ENCODE measurements around the gene RNLS.
"Not testable (repeated sequence)": the region's sequence is repeated elsewhere in the genome, so short reads cannot be mapped to it uniquely, and the experiment has no call there.

Gene RNLS

DNA sequence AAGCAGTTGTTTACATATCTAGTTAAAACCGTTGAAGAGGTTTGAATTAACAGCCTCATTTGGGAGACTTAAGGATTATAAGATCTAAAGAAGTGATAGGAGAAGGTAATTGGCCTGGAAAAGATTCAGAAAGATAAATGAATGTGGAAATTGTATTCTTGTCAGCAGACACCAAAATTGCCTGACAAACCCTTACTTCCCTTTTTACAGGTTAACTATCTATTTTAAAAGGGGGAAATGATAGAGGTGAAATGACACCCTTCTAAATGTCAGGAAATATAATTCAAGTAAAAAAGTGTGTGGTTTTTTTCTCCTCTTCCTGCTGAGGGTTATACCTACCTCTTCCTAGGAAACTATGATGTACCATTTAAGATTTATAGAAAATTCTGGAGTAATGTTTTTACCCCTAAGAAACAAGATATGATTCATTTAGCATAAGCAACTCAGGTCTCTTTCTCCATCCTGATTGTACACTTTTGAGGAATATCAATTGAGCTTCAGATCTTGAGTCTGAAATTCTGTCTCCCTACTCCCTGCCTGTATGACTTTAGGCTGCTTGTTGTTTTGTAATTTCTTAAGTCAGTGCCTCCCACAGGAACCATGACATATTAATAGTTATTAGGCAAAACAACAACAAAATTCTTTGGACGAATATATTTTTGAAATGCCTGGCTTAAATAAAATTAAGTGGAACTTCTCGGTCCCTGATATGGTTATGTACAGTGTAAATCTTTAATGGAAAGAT is 250.4 kb downstream of the RNLS start:
- DNase-seq = no peak

DNA sequence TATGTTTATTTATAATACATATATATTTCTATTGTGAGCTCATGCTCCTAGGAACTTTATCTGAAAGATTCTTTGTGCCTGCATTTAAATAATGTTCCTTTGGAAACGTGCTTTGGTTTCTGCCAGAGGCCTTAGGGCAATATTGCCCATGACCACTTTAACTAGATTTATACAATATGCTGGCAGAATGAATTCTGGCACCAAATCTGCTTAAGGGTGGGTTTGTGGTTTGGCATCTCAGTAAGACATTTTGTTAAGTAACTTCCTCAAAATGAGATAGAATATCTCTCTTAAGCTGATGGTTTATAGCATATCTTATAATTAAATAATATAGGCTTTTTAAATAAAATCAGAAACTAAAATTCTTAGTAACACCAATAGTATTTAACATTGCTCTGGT is 252.9 kb downstream of the RNLS start:
- DNase-seq = no peak

DNA sequence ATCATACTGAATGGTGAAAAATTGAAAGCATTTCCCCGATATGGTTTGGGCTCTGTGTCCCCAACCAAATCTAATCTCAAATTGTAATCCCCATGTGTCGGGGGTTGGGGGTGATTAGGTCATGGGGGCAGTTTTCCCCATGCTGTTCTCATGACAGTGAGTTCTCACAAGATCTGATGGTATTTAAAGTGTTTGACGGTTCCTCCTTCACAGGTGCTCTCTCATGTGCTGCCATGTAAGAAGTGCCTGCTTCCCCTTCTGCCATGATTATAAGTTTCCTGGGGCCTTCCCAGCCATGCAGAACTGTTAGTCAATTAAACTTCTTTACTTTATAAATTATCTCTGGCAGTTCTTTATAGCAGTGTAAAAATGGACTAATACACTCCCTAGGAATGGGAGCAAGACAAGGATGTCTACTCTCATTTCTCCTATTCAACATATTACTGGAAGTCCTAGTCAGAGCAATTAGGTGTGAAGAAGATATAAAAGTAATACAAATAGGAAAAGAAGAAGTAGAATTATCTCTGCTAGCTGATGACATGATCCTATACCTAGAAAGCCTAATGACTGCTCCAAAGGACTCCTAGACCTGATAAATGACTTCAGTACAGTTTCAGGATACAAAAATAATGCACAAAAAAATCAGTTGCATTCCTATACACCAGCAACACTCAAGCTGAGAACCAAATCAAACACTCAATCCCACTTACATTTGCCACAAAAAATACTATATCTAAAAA is 260.6 kb downstream of the RNLS start:
- no peak for DNase-seq

GRCh38 chr10:88319960-88320517 is 263.1 kb downstream of the RNLS start:
- DNase-seq = no peak

GRCh38 chr10:88318803-88319202 is 264.3 kb downstream of the RNLS start:
- no peak for DNase-seq

- DNase-seq = no peak
Measured at GRCh38 chr10:88317099-88317498, 266.0 kb downstream of the RNLS start.

DNA sequence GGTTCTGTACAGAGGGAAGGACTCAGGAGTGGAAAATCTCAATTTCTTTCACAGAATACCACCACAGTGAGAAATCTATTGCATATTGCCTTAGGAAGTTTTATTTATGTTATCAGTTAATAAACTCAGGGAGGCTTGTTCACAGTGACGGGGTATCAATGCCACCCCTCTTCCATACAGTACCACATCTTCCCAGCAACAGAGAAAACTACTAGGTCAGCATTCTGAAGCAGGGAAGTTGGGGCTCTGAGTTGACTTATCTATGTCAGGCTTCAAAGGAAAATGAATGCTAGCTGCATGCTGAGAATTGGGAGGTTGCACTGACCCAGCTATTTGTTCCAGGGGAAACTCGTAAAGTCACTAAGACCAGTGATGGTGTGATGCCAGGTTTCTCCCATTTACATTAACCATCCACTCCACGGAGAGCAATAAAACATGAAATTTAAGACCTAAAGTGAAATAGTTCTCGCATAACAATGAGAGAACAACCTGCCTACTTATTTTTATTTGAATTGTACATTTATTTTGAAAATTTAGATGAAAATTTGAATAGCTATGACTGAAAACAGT is 266.7 kb downstream of the RNLS start:
- no peak for DNase-seq

GRCh38 chr10:88315755-88316154 is 267.4 kb downstream of the RNLS start:
- DNase-seq = no peak

DNA sequence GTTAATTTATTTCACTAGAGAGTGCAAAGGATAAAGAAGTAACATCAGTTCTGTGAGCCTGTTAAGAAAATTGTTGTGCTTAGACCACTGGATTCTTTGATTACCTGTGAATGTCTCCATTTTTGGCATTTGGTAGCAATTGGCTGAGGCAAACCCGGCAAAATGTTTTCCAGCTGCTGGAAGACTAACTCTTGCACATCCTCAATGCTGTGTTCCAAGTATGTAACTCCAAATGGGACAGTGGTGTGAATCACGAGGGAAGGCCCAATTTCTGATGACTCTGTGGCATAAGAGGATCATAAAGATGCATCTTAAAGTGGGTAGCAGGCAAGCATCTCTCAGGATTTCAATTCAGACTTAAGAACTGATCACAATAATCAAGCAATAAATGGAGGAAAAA is 268.8 kb downstream of the RNLS start:
- DNase-seq = no peak

GRCh38 chr10:88313878-88314277 is 269.2 kb downstream of the RNLS start:
- no peak for DNase-seq

DNA sequence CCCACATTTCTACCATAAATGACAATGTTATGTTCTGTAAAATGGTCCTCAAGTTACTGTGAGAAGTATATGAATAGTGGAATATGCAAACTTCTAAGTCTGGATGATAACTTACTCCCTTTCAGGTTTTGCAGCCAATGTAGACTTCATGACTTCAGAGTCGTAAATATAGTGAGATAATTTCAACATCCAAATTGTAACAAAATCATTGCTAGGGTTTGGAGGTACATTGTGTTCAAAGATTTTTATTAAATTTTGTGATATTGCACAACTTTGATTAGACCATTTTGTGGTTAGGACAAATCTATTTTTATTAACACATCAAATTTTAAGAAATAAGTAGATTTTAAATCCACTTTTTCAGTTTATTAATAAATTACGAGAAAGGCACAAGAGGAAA is 270.3 kb downstream of the RNLS start:
- DNase-seq = no peak

- no peak for DNase-seq
Measured at GRCh38 chr10:88311264-88311663, 271.9 kb downstream of the RNLS start.

GRCh38 chr10:88309365-88309764 is 273.8 kb downstream of the RNLS start:
- no peak for DNase-seq

DNA sequence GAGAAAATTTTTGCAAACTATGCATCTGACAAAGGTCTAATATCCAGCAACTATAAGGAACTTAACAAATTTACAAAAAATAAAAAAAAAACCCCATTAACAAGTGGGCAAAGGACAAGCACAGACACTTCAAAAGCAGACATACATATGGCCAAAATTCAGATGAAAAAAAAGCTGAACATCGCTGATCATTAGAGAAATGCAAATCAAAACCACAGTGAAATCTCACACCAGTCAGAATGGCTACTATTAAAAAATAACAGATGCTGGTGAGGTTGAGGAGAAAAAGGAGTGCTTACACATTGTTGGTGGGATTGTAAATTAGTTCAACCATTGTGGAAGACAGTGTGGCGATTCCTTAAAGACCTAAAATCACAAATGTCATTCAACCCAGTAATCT is 274.8 kb downstream of the RNLS start:
- not testable (repeated sequence) for DNase-seq

DNA sequence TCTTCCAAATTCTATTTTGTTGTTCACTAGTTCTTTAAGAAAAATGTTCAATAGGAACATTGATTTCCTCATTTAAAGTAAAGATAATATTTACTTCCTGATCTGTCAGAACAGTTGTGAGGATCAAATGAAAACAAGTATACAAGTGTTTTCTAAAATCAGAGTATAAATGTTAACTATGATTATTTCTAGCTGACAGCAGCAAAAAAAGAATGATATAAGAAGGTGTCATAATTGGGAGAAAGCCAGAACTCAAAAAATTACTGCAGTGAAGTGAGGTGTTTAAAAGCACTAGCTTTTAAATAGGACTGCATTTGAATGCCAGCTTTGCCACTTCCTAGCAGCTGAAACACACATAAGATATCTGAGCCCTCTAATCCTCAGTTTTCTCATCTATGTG is 283.3 kb downstream of the RNLS start:
- DNase-seq = no peak

- no peak for DNase-seq
Measured at GRCh38 chr10:88297103-88297502, 286.0 kb downstream of the RNLS start.

DNA sequence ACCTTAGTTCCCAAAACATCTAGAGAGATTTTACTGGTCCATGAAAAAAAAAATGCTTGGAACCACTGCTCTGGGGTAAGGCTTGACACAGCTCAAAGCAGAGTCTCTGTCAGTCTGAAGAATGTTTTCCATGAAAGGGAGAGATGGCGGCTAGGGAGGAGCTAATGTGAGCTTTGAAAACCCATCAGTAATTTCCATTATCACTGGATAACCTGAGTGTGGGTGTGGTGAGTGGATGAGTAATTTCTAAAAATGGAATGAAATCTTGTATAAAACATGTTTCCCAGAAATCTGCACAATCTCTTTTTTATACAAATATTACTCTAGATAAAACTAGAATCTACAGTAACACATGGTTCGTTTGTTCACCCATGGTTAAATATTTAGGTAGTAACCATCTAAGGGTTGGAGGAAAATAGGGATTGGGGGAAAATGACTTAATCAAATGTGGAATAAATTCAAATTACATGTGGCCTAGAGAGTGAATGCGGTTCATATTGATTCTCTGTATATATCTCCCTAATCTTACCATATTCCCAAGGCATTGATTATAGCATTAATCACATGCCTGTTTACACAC is 289.4 kb downstream of the RNLS start:
- DNase-seq = no peak

- no peak for DNase-seq
Measured at GRCh38 chr10:88293073-88293472, 290.0 kb downstream of the RNLS start.

GRCh38 chr10:88292185-88292514 is 291.0 kb downstream of the RNLS start:
- no peak for DNase-seq

DNA sequence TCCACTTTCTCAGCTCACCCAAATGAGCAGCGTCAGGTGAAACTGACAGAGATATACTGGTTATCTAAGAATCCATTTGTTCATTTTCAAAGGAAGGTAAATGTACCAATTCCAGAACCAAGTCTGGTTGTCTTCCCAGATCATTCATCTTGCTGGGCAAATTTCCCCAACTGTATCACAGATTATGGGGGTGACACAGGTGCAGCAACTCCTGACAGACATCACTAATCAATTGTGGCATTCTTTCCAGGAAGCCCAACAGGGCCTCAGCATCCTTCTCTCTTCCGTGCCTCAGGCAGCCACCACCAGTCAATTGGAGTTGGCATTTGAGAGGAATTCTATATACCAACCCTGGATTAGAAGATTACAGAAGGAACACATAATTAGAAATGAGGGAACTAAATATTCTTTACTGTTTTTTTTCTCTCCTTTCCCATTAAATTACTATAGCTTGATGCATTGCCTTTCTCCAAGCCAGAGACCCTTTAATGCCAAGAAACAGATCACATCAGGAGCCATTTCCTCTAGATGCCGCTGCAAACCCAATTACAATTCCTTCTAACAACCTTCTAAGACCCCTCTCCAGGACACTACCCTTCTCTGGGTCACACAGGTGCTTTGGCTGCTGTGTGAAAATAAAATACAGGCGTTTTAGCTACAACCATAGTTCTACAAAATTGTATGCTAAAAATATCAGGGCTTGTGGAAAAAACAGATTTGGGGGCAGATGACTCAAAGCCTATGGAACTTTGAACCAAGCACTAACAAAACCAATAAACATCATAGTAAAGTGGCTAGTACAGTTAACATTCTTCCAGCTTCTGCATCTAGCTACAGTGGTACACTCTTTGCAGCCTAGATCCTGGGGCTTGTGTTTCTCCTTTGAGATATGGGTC is 291.6 kb downstream of the RNLS start:
- no peak for DNase-seq

DNA sequence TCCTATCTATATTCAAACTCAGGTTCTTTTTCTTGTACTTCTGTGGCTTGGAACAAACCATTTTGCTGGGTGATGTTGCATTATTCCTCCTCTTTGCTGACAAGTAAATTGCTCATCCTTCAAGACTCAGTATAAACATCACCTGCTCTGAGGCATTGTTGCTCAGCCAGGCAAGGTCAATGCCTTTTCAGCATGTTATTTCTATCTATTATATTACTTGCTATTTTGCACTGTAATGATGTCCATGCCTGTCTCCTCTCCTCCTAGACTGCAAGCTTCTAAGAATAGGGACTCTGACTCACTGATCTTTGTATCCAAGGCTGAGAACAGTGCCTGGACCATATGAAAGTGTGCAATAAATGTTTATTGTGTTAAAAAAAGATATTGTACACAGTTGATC is 293.8 kb downstream of the RNLS start:
- DNase-seq = no peak

- DNase-seq = no peak
Measured at GRCh38 chr10:88288320-88289059, 294.6 kb downstream of the RNLS start.

All from NCI-H1930 (cell line).